KOPT-K1 (cell line): ENCODE results near the gene RNF217.

Experiments used
- H3K27ac ChIP-seq: fragments of 200-600 bp; sonication (generic); 2 replicates; pipeline ENCODE4 v1.5.1; 2016; ENCODE audit warnings: antibody characterized with exemption, mild to moderate bottlenecking, low read depth, low read length; ENCODE audit not compliant: poor library complexity, severe bottlenecking
- H3K36me3 ChIP-seq: fragments of 200-600 bp; sonication (generic); 2 replicates; pipeline ENCODE4 v1.5.1; 2017; ENCODE audit warnings: antibody characterized with exemption, mild to moderate bottlenecking, low read length, moderate library complexity; ENCODE audit not compliant: insufficient read depth
- H3K9me3 ChIP-seq: fragments of 200-600 bp; sonication (generic); 2 replicates; pipeline ENCODE4 v1.5.1; 2017; ENCODE audit warnings: antibody characterized with exemption, low read length, mild to moderate bottlenecking; ENCODE audit not compliant: insufficient read depth, poor library complexity, severe bottlenecking

RNF217 gene

GRCh38 chr6:124974771-124975377 lies 12.6 kb downstream of the RNF217 start:
- Histone ChIP-seq H3K9me3 (peaks cover 16% of the 10 kb centered on the region), H3K27ac (no peak overlapping the region), H3K36me3 (no peaks in the 10 kb centered on the region)

DNA sequence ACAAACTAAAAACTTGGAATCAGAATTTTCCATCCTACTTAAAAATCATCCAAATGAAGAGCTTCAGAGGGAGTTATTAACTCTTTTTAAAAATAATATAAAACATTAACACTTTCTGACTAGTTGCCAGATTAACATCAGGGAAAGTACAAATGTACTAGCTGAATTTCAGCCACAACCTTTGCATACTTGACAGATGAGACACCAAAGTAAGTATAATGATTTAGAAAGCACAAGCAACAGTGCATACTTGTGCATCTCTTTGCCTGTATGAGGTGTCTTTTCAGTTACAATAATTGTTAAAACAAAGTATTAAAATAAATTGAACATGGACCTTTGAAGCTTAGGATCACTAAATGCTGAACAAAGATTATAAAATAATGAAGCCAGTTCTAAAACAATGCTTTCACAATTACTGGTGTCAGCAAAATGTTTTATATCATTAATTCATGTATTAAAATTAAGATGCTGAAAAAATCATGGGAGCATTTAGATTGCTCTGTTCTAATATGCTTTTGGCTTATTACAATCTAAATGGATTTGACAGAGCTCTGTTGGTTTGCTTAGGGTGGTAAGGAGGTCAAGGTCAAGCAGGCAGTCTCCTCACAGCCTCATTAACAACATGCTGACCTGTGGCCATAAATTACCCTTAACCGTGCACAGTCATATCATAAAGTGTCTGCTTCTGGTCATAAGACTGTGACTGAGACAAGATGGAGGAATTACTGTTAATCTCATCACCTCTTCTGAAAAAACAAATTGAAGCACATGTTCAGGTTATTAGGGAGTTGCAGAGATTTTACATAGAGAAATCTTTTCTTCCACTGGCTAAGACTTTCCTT lies 15.1 kb downstream of the RNF217 start:
- H3K9me3 ChIP-seq: peaks cover 16% of the 10 kb centered on the region
- no peak overlapping the region for H3K27ac ChIP-seq
- H3K36me3 ChIP-seq: no peaks in the 10 kb centered on the region

GRCh38 chr6:124978451-124979293 lies 16.4 kb downstream of the RNF217 start:
- H3K36me3 ChIP-seq: no peaks in the 10 kb centered on the region
- peaks cover 16% of the 10 kb centered on the region for H3K9me3 ChIP-seq
- H3K27ac ChIP-seq: no peak overlapping the region

GRCh38 chr6:124979294-124979678 lies 17.0 kb downstream of the RNF217 start:
- Histone ChIP-seq H3K36me3 (no peaks in the 10 kb centered on the region), H3K9me3 (peaks cover 16% of the 10 kb centered on the region), H3K27ac (no peak overlapping the region)

GRCh38 chr6:124982669-124983068 lies 20.4 kb downstream of the RNF217 start:
- H3K9me3 ChIP-seq: peaks cover 16% of the 10 kb centered on the region
- no peak overlapping the region for H3K27ac ChIP-seq
- no peaks in the 10 kb centered on the region for H3K36me3 ChIP-seq

- H3K27ac ChIP-seq: no peak overlapping the region
- H3K36me3 ChIP-seq: no peaks in the 10 kb centered on the region
- peaks cover 8% of the 10 kb centered on the region for H3K9me3 ChIP-seq
Measured at GRCh38 chr6:124983383-124984083, 21.3 kb downstream of the RNF217 start.

DNA sequence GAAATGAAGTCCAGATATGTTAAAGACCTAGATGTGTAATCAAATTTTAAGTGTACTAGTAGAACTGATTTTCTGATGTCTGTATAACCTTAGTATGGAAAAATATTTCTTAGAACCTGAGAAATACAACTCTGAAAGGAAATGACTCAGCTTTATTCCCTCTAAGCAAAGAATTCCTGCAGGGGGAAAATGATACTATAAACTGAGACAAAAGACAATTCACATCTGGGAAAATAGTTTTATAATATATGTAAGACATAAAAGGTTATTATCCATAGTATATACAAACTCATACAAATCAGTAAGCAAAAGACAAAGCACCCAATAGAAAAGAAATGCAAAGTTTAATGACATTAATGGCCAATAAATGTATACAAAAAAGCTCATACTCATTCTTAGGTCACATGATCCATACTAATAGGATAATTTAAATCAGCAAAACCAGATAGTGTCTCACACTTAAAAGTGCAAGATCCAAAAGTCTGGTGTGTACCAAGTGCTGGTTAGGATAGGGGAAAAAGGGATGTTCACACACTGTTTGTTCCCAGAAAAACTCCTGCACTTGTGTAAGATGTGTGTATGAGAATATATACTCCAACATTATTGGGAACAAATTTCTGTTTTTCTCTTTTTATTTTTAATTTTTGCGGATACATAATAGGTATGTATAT lies 22.6 kb downstream of the RNF217 start:
- H3K9me3 ChIP-seq: no peaks in the 10 kb centered on the region
- H3K27ac ChIP-seq: no peak overlapping the region
- no peaks in the 10 kb centered on the region for H3K36me3 ChIP-seq

GRCh38 chr6:124986164-124986563 lies 23.9 kb downstream of the RNF217 start:
- H3K27ac ChIP-seq: no peak overlapping the region
- H3K36me3 ChIP-seq: no peaks in the 10 kb centered on the region
- H3K9me3 ChIP-seq: no peaks in the 10 kb centered on the region

DNA sequence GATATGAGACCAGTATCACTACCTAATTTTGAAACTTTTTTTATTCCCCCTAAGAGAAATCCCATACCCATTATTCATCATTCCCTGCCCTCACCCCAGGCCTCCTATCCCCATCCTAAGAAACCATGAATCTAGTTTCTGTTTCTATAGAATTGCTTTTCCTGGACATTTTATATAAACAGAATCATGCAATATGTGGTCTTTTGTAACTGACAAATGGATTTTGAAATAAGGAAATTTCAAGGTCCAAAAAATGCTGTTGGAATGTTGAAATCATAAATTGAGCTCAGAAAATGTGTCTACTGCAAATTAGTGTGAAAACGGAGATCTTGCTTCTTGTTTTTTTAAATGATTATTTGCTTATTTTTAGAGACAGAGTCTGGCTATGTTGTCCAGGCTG lies 25.1 kb downstream of the RNF217 start:
- Histone ChIP-seq H3K9me3 (no peaks in the 10 kb centered on the region), H3K36me3 (no peaks in the 10 kb centered on the region), H3K27ac (no peak overlapping the region)

DNA sequence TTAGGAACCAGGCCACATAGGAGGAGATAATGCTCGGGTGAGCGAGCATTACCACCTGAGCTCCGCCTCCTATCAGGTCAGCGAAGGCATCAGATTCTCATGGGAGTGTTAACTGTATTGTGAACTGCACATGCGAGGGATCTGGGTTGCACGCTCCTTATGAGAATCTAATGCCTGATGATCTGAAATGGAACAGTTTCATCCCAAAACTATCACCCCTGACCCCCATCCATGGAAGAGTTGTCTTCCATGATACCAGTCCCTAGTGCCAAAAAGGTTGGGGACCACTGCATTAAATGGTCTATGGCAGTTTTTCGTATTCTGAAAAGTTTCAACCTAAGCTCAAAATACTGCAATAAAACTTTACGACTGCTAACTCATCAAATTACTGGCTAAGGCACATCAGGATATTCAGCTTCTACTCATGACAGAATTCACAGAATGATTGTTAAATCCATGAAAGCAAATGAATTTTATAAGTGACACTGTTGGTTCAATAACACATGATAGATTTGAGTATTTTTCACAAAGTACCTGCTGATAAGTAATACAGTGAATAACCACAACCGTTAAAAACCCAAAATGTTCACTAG lies 25.9 kb downstream of the RNF217 start:
- no peak overlapping the region for H3K27ac ChIP-seq
- no peaks in the 10 kb centered on the region for H3K36me3 ChIP-seq
- H3K9me3 ChIP-seq: no peaks in the 10 kb centered on the region

DNA sequence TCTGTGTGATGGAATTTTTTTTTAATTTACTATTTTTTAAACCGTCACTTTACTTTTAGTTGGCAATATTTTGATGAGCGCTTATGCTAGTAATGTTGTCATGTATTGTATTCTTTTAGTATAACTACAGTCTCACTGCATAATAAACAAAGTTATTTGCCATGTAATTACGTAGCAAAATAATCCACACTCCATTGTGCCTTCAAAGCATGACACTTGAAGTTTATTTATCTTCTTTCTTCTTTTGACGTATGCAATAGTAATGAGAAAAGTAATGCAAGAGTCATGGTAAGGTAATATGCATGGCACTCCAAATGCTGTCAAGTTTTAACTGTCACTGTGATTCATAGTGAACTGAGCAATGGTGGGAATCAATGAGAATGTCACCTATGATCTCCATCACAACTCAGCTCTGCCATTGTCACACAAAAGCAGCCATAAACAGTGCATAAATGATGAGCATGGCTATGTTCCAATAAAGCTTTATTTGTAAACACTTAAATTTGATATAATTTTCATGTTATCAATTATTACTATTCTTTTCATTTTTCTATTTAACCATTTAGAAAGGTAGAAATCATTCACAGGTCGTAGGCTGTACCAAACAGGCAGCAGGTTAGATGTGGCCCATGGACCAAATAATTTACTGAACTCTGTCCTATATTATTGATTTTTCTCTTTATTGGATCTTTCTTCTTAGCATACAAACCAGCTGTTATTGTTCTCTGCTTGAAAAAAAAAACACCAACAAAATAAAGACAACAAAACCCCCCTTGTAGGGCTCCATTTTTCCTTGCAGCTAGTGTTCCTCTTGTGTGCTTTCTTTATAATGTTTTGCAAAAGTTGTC lies 27.1 kb downstream of the RNF217 start:
- Histone ChIP-seq H3K9me3 (no peaks in the 10 kb centered on the region), H3K36me3 (no peaks in the 10 kb centered on the region), H3K27ac (no peak overlapping the region)

GRCh38 chr6:124990988-124991387 lies 28.8 kb downstream of the RNF217 start:
- Histone ChIP-seq H3K9me3 (no peaks in the 10 kb centered on the region), H3K27ac (no peak overlapping the region), H3K36me3 (no peaks in the 10 kb centered on the region)

- H3K27ac ChIP-seq: no peak overlapping the region
- H3K36me3 ChIP-seq: no peaks in the 10 kb centered on the region
- H3K9me3 ChIP-seq: no peaks in the 10 kb centered on the region
Measured at GRCh38 chr6:124991764-124992295, 29.6 kb downstream of the RNF217 start.
